ENCODE measurements around the gene FANCB. TPM values are rescaled to one million over a fixed set of nuclear protein-coding genes. Genes with fewer than 3 reads are reported as not detected.

The FANCB gene
- total RNA-seq, 2 experiments from 2014 or later: 9.3 to 9.5 TPM

GRCh38 chrX:14819769-14820168 lies 53.1 kb downstream of the FANCB start:
- H3K36me3 Mint-ChIP-seq (ENCODE audit: low read depth): no peaks in the 10 kb centered on the region
- H3K4me1 Mint-ChIP-seq: no peaks in the 10 kb centered on the region
- H3K27me3 Mint-ChIP-seq: no peaks in the 10 kb centered on the region
- no peak overlapping the region for H3K4me3 Mint-ChIP-seq
- H3K9me3 Mint-ChIP-seq: peaks cover 4% of the 10 kb centered on the region
- DNase-seq: no peak
- H3K27ac Mint-ChIP-seq: no peak overlapping the region
- ChIA-PET POLR2A (no interaction called here), CTCF (no interaction called here)

- POLR2A ChIA-PET: no interaction called here
- DNase-seq: no peak
- CTCF ChIA-PET: no interaction called here
- Mint-ChIP-seq H3K4me1 (no peaks in the 10 kb centered on the region), H3K36me3 (ENCODE audit: low read depth) (no peaks in the 10 kb centered on the region), H3K27ac (no peak overlapping the region), H3K4me3 (no peak overlapping the region), H3K9me3 (peaks cover 4% of the 10 kb centered on the region), H3K27me3 (no peaks in the 10 kb centered on the region)
These were observed 55.3 kb downstream of the FANCB start for GRCh38 chrX:14817571-14817970.

GRCh38 chrX:14802943-14803710 lies 69.7 kb downstream of the FANCB start:
- POLR2A ChIA-PET: no interaction called here
- H3K4me1 Mint-ChIP-seq: peaks cover 13% of the 10 kb centered on the region
- CTCF ChIA-PET: no interaction called here
- H3K36me3 Mint-ChIP-seq (ENCODE audit: low read depth): peaks cover 5% of the 10 kb centered on the region
- H3K4me3 Mint-ChIP-seq: no peak overlapping the region
- H3K27ac Mint-ChIP-seq: no peak overlapping the region
- no peaks in the 10 kb centered on the region for H3K27me3 Mint-ChIP-seq
- DNase-seq: no peak
- peaks cover 11% of the 10 kb centered on the region for H3K9me3 Mint-ChIP-seq

- peaks cover 13% of the 10 kb centered on the region for H3K4me1 Mint-ChIP-seq
- H3K9me3 Mint-ChIP-seq: peaks cover 11% of the 10 kb centered on the region
- peaks cover 5% of the 10 kb centered on the region for H3K36me3 Mint-ChIP-seq (ENCODE audit: low read depth)
- POLR2A ChIA-PET: no interaction called here
- CTCF ChIA-PET: no interaction called here
- no peak overlapping the region for H3K4me3 Mint-ChIP-seq
- no peaks in the 10 kb centered on the region for H3K27me3 Mint-ChIP-seq
- H3K27ac Mint-ChIP-seq: no peak overlapping the region
- DNase-seq: no peak
These were observed 71.7 kb downstream of the FANCB start for GRCh38 chrX:14801136-14801535.

GRCh38 chrX:14798805-14799397 lies 74.0 kb downstream of the FANCB start:
- Mint-ChIP-seq H3K4me3 (no peak overlapping the region), H3K27ac (no peak overlapping the region), H3K9me3 (peaks cover 5% of the 10 kb centered on the region), H3K27me3 (no peaks in the 10 kb centered on the region), H3K36me3 (ENCODE audit: low read depth) (peaks cover 4% of the 10 kb centered on the region), H3K4me1 (peaks cover 13% of the 10 kb centered on the region)
- ChIA-PET POLR2A (no interaction called here), CTCF (no interaction called here)
- DNase-seq: no peak

Other genes starting within 250 kb of the FANCB start
- 10 to 100 TPM; 12.4 to 12.9 TPM for gene MOSPD2, start 352 bp upstream of the FANCB start, total RNA-seq

Measured in activated CD4-positive, alpha-beta memory T cell treated with anti-CD3 and anti-CD28 coated beads, Interleukin-2, amount 10 ng/mL, durations not matched to agents 7 days and 5 days (primary cell).